Kidney glomerular epithelial cell (primary cell): Measurements from ENCODE around the gene SMG6.
"Not testable (repeated sequence)": the region's sequence is repeated elsewhere in the genome, so short reads cannot be mapped to it uniquely, and the experiment has no call there.

Experiments used
- DNase-seq: peaks from one replicate; lab custom pipeline; 2025; lab: John Stamatoyannopoulos, UW

The SMG6 gene

GRCh38 chr17:2028234-2028614 is 275.4 kb downstream of the SMG6 start:
- DNase-seq, result no peak

- no peak for DNase-seq
These were observed 275.9 kb downstream of the SMG6 start for GRCh38 chr17:2027528-2028233.

- no peak for DNase-seq
These were observed 277.8 kb downstream of the SMG6 start for GRCh38 chr17:2025622-2026309.

GRCh38 chr17:2025220-2025621 is 278.4 kb downstream of the SMG6 start, which contains the start of gene RTN4RL1:
TSS of gene RTN4RL1 (minus strand) at chr17:2025334. CDS start at chr17:2024865, 469 bp downstream.
- no peak for DNase-seq

GRCh38 chr17:2024572-2025219 is 278.9 kb downstream of the SMG6 start:
- no peak for DNase-seq

GRCh38 chr17:2023692-2024571 is 279.7 kb downstream of the SMG6 start:
- DNase-seq, result no peak

GRCh38 chr17:2023256-2023655 is 280.3 kb downstream of the SMG6 start:
- no peak for DNase-seq

GRCh38 chr17:2022647-2023240 is 280.8 kb downstream of the SMG6 start:
- DNase-seq, result no peak

- DNase-seq, result no peak
These were observed 282.9 kb downstream of the SMG6 start for GRCh38 chr17:2020721-2021120.

- no peak for DNase-seq
These were observed 283.9 kb downstream of the SMG6 start for GRCh38 chr17:2019723-2020122.

GRCh38 chr17:2018716-2019510 is 284.7 kb downstream of the SMG6 start:
- no peak for DNase-seq

GRCh38 chr17:2017274-2017941 is 286.2 kb downstream of the SMG6 start:
- DNase-seq, result no peak

GRCh38 chr17:2016494-2016893 is 287.1 kb downstream of the SMG6 start:
- no peak for DNase-seq

- DNase-seq, result no peak
These were observed 288.3 kb downstream of the SMG6 start for GRCh38 chr17:2015314-2015713.

- no peak for DNase-seq
These were observed 289.6 kb downstream of the SMG6 start for GRCh38 chr17:2013994-2014317.

- not testable (repeated sequence) for DNase-seq
These were observed 290.2 kb downstream of the SMG6 start for GRCh38 chr17:2013220-2013993.

GRCh38 chr17:2012499-2012898 is 291.1 kb downstream of the SMG6 start:
- DNase-seq, result no peak

- DNase-seq, result no peak
These were observed 291.9 kb downstream of the SMG6 start for GRCh38 chr17:2011411-2012371.
